Spinal cord (tissue), 10 donors: ENCODE results near the gene HECTD4. TPM values are rescaled to one million over a fixed set of nuclear protein-coding genes. Genes with fewer than 3 reads are reported as not detected.

Source experiments
- DNase-seq, 6 donors: peaks; one replicate each; pipeline versions ENCODE4 v3.0.0 to v3.0.0-alpha.2; 2013 to 2015; ENCODE audit warnings: low spot score in 6 of 6, low read depth in 4 of 6
- H3K27ac ChIP-seq: one replicate; pipeline ENCODE4 v1.5.1; 2013; ENCODE audit warnings: low read depth, low read length, control low read depth
- H3K27me3 ChIP-seq: one replicate; pipeline ENCODE4 v1.6.1; 2013; ENCODE audit warnings: low read length; ENCODE audit not compliant: control insufficient read depth, insufficient read depth
- H3K36me3 ChIP-seq: one replicate; pipeline ENCODE4 v1.6.1; 2013; ENCODE audit warnings: low read length; ENCODE audit not compliant: control insufficient read depth, insufficient read depth
- H3K4me1 ChIP-seq: one replicate; pipeline ENCODE4 v1.6.1; 2013; ENCODE audit warnings: low read length; ENCODE audit not compliant: control insufficient read depth, insufficient read depth
- H3K4me3 ChIP-seq: one replicate; pipeline ENCODE4 v1.5.1; 2013; ENCODE audit warnings: low read depth, low read length, control low read depth
- H3K9me3 ChIP-seq: one replicate; pipeline ENCODE4 v1.6.1; 2013; ENCODE audit warnings: low read length; ENCODE audit not compliant: control insufficient read depth, insufficient read depth
- WGBS: methylation state at CpG from one replicate; pipeline ENCODE4 v1.1.5; 2013; ENCODE audit warnings: missing lambda C conversion rate; ENCODE audit not compliant: insufficient coverage; 5-methylcytosine and 5-hydroxymethylcytosine counted together
- polyA plus RNA-seq, 2 donors: library from polyadenylated mRNA; unstranded; fragments of 120-200 nt; gene quantifications; one replicate each; pipeline ENCODE4 v1.2.1, GENCODE V29; 2013; ENCODE audit not compliant: insufficient read length in 2 of 2
- total RNA-seq, 2 donors: library from RNA; depleted of rRNA in 1 of 2; stranded (reverse); fragments of 120-200 nt in 1 of 2; fragments of >200 nt in 1 of 2; gene quantifications; one replicate each; pipeline versions ENCODE4 v1.2.3 to v1.2.4, GENCODE V29; 2013 to 2014
- donor health status: healthy.

Gene HECTD4
- total and polyA plus RNA-seq, 4 donors = 54.0 to 121 (median 111) TPM

DNA sequence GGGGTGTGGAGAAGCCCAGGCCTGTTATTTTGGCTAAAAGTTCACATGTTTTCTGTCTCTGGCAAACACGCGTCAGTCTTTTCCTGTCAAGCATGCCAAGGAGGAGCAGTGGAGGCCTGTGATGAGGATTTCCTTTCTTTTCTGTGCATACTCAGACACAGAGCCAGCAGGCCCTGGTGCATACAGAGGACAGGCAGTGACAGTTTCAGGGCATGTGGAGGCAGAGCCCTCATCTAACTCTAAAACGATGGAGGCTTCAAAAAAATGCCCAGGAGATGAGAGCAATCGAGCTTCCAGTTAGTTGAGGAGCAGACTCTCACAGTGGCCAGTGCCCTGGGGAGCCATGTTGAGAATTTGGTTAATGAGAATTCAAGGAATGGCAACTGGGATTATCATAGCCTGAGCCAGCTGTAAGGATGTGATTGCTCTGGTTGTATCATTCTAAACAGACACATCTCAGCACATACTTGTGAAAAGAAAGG is 190.3 kb downstream of the HECTD4 start:
- no peaks in the 10 kb centered on the region for H3K4me1 ChIP-seq
- H3K9me3 ChIP-seq = no peaks in the 10 kb centered on the region
- no peak overlapping the region for H3K4me3 ChIP-seq
- no peak overlapping the region for H3K27ac ChIP-seq
- peaks cover 78% of the 10 kb centered on the region for H3K36me3 ChIP-seq
- DNase-seq = peak in 1 of 6 donors; percentile 33
- H3K27me3 ChIP-seq = no peaks in the 10 kb centered on the region
- WGBS = 61% methylated on average over 2 of the region's 4 CpGs

DNA sequence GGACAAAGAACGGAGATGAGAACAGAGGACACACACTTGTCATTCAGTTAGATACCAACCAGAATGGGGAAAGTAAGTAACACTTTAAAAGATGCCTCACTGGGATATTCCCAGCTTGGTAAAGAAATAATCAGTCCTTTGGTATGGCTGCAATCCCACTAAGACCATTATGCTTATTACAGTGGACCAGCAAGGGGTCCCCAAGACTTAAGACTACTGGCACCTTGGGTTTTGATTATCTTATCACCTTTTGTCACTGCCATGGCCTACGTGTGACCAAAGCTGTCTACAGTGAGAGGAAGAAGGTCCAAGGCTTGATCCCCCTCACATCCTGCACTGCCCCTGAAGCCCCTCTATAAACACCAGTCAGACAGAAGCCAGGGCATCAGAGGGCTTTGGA is 191.0 kb downstream of the HECTD4 start:
- Histone ChIP-seq H3K9me3 (no peaks in the 10 kb centered on the region), H3K4me3 (no peak overlapping the region), H3K27me3 (no peaks in the 10 kb centered on the region), H3K4me1 (no peaks in the 10 kb centered on the region), H3K36me3 (peaks cover 75% of the 10 kb centered on the region), H3K27ac (no peak overlapping the region)
- WGBS = no CpG with 5 or more reads among the region's 2 CpGs
- no peak for DNase-seq

GRCh38 chr12:112190231-112191025 is 191.8 kb downstream of the HECTD4 start:
- 97% methylated on average over 5 of the region's 5 CpGs for WGBS
- Histone ChIP-seq H3K4me1 (no peaks in the 10 kb centered on the region), H3K27ac (no peak overlapping the region), H3K9me3 (no peaks in the 10 kb centered on the region), H3K36me3 (peaks cover 77% of the 10 kb centered on the region), H3K27me3 (no peaks in the 10 kb centered on the region), H3K4me3 (no peak overlapping the region)
- DNase-seq = no peak

DNA sequence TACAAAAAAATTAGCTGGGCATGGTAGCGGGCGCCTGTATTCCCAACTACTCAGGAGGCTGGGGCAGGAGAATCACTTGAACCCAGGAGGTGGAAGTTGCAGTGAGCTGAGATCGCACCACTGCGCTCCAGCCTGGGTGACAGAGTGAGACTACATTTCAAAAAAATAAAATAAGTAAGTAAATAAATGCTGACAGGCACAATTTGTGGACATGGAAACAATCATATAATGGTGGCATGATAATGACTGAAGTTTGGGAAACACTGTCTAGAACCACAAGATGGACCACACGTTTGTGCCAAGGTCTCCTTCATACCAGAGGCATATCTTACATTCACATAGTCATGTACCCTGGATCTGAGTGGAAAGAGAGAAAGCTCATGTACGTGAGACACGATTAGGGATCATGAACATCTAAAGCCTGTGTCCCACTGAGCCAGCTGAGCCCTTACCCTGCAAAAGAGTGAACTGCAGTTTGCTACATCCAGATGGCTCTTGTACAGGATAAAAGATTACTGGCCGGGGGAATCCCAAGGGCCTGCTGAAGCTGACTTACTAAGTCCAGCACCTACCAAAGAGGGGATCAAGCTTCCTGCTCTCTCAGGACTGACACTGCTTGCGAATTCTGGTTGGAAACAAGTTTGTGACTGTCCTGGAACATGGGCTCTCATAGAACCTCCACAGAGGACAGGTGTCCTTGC is 194.0 kb downstream of the HECTD4 start:
- no peak overlapping the region for H3K4me3 ChIP-seq
- no peak for DNase-seq
- no peak overlapping the region for H3K27ac ChIP-seq
- 97% methylated on average over 3 of the region's 9 CpGs for WGBS
- H3K9me3 ChIP-seq = no peaks in the 10 kb centered on the region
- H3K27me3 ChIP-seq = no peaks in the 10 kb centered on the region
- peaks cover 13% of the 10 kb centered on the region for H3K4me1 ChIP-seq
- H3K36me3 ChIP-seq = peaks cover 81% of the 10 kb centered on the region

GRCh38 chr12:112185093-112185923 is 196.9 kb downstream of the HECTD4 start:
- H3K9me3 ChIP-seq = no peaks in the 10 kb centered on the region
- H3K27me3 ChIP-seq = no peaks in the 10 kb centered on the region
- 90% methylated on average over 25 of the region's 26 CpGs for WGBS
- H3K27ac ChIP-seq = no peak overlapping the region
- peaks cover 74% of the 10 kb centered on the region for H3K36me3 ChIP-seq
- DNase-seq = peak in 1 of 6 donors; percentile 55
- H3K4me3 ChIP-seq = no peak overlapping the region
- H3K4me1 ChIP-seq = peaks cover 28% of the 10 kb centered on the region

GRCh38 chr12:112184056-112184887 is 198.0 kb downstream of the HECTD4 start:
- Histone ChIP-seq H3K27ac (no peak overlapping the region), H3K4me3 (no peak overlapping the region), H3K4me1 (peaks cover 28% of the 10 kb centered on the region), H3K27me3 (no peaks in the 10 kb centered on the region), H3K9me3 (no peaks in the 10 kb centered on the region), H3K36me3 (peaks cover 75% of the 10 kb centered on the region)
- DNase-seq = no peak
- WGBS = 96% methylated on average over 45 of the region's 46 CpGs

- no peaks in the 10 kb centered on the region for H3K9me3 ChIP-seq
- H3K4me1 ChIP-seq = peaks cover 28% of the 10 kb centered on the region
- H3K27me3 ChIP-seq = no peaks in the 10 kb centered on the region
- no peak overlapping the region for H3K4me3 ChIP-seq
- peak in 1 of 6 donors; percentile 26 for DNase-seq
- 87% methylated on average over 7 of the region's 9 CpGs for WGBS
- H3K27ac ChIP-seq = peak overlapping the region; percentile 55
- H3K36me3 ChIP-seq = peaks cover 77% of the 10 kb centered on the region
Measured at GRCh38 chr12:112183141-112184021, 198.8 kb downstream of the HECTD4 start.

GRCh38 chr12:112182499-112182898 is 199.7 kb downstream of the HECTD4 start:
- H3K27ac ChIP-seq = peak overlapping the region; percentile 55
- H3K36me3 ChIP-seq = peaks cover 82% of the 10 kb centered on the region
- WGBS = 40% methylated on average over 1 of the region's 7 CpGs
- peak in 4 of 6 donors; percentile 20 to 84 (median 45) for DNase-seq
- peaks cover 28% of the 10 kb centered on the region for H3K4me1 ChIP-seq
- no peaks in the 10 kb centered on the region for H3K9me3 ChIP-seq
- H3K4me3 ChIP-seq = no peak overlapping the region
- no peaks in the 10 kb centered on the region for H3K27me3 ChIP-seq
